Measurements from ENCODE around the gene TRPM2. TPM values are rescaled to one million over a fixed set of nuclear protein-coding genes. Genes with fewer than 3 reads are reported as not detected.

The TRPM2 gene
- total RNA-seq, 1 experiment from 2014 or later: 28.1 TPM

- no peak overlapping the region for H3K4me3 ChIP-seq (replicated peaks in 1 of 2; ENCODE audit: low read depth in 1 of 2, low read length in 2 of 2)
- no TSS peak for BruUV-seq (replicated peaks)
These were observed 81.7 kb downstream of the TRPM2 start for GRCh38 chr21:44434936-44435635.

More at GRCh38 chr21:44434936-44435635, 81.7 kb downstream of the TRPM2 start:
- H4K20me1 ChIP-seq (ENCODE audit: insufficient read depth): no peaks in the 10 kb centered on the region
- intact Hi-C loops (cut with micrococcal nuclease): no loop called here
- no peak overlapping the region for H3K27ac ChIP-seq (ENCODE audit: low read depth, low read length)
- no peaks in the 10 kb centered on the region for H3K4me1 ChIP-seq (ENCODE audit: control insufficient read depth in 1 of 2, insufficient read depth in 2 of 2, low read length in 2 of 2)
- no peak for ATAC-seq
- TF ChIP-seq ELF1 (IDR thresholded peaks at IDR 0.05; ENCODE audit: borderline replicate concordance, low read depth) (no peak), FOSL1 (IDR thresholded peaks at IDR 0.05; ENCODE audit: low read depth) (no peak), EGR1 (IDR thresholded peaks at IDR 0.05; ENCODE audit: low read depth) (no peak), POLR2A (IDR thresholded peaks at IDR 0.05; ENCODE audit: borderline replicate concordance, extremely low read depth, insufficient read depth, insufficient read length) (no peak), ZBTB33 (IDR thresholded peaks at IDR 0.05; ENCODE audit: extremely low read depth, insufficient replicate concordance, low read length) (no peak), RAD21 (IDR thresholded peaks at IDR 0.05; ENCODE audit: low read depth) (no peak), SIN3A (IDR thresholded peaks at IDR 0.05; ENCODE audit: low read depth) (no peak), REST (IDR thresholded peaks at IDR 0.05; ENCODE audit: low read depth) (no peak), YY1 (IDR thresholded peaks at IDR 0.05; ENCODE audit: extremely low read depth, insufficient replicate concordance, low read depth, low read length) (no peak)
- TF ChIP-seq, protein P1, sequence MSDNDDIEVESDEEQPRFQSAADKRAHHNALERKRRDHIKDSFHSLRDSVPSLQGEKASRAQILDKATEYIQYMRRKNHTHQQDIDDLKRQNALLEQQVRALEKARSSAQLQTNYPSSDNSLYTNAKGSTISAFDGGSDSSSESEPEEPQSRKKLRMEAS (IDR thresholded peaks at IDR 0.05): no peak
- ChIA-PET POLR2A (no interaction called here), CTCF (no interaction called here), RAD21 (ENCODE audit: low non-redundant PET in 1 of 2, low total read pairs in 2 of 2, uncharacterized antibody in 2 of 2, unreplicated experiment in 2 of 2) (no interaction called here)
- H2AFZ ChIP-seq (ENCODE audit: low read depth, low read length, poor library complexity, severe bottlenecking): no peak overlapping the region
- no peaks in the 10 kb centered on the region for H3K9me2 ChIP-seq (ENCODE audit: insufficient read depth)
- no peaks in the 10 kb centered on the region for H3K27me3 ChIP-seq (ENCODE audit: insufficient read depth, low read length)
- peaks cover 2 to 10% of the 10 kb centered on the region in 2 experiments; a peak in 3 of 4 replicates for H3K36me3 ChIP-seq (ENCODE audit: control insufficient read depth in 1 of 2, insufficient read depth in 2 of 2, low read length in 2 of 2)
- no peak for DNase-seq (ENCODE audit: low read depth, low spot score)
- no peak overlapping the region for H3K9ac ChIP-seq (ENCODE audit: low read length)
- no peaks in the 10 kb centered on the region for H3K9me3 ChIP-seq (ENCODE audit: control insufficient read depth in 1 of 2, insufficient read depth in 1 of 2, low read depth in 1 of 2, low read length in 2 of 2)
- peaks cover 32% of the 10 kb centered on the region for H3K79me2 ChIP-seq (ENCODE audit: insufficient read depth, low read length)
- no peak overlapping the region for H3K4me2 ChIP-seq (ENCODE audit: low read length)
